IMR-90 (cell line): Measurements from ENCODE around the gene TRMT10B. TPM values are rescaled to one million over a fixed set of nuclear protein-coding genes. Genes with fewer than 3 reads are reported as not detected.

ENCODE experiments used
- ATAC-seq: fragments of 200-7000 bp; cut with Tn5 transposase; 2 replicates; pipeline ENCODE4 v1.9.1; 2020; ENCODE audit warnings: low read depth, mild to moderate bottlenecking, moderate library complexity
- BruUV-seq: library from RNA; stranded (reverse); fragments of 400-500 nt; replicated peaks from 2 replicates; lab custom pipeline; 2021; lab: Mats Ljungman, UMichigan
- CTCF ChIA-PET: fragments of 300-600 bp; formaldehyde crosslinking; extraction: SDS; loops from one replicate; lab custom pipeline; 2021; ENCODE audit warnings: antibody characterized with exemption; lab: Yijun Ruan, JAX
- POLR2A ChIA-PET: fragments of 300-600 bp; sonication (Branson Sonifier 250); formaldehyde crosslinking; loops from one replicate; lab custom pipeline; 2022; ENCODE audit warnings: antibody characterized with exemption; ENCODE audit not compliant: unreplicated experiment; lab: Charles Lee
- DNase-seq: peaks from one replicate; pipeline ENCODE4 v3.0.0; 2013
- H2AFZ ChIP-seq: replicated peaks from 2 replicates; pipeline ENCODE3; 2013; ENCODE audit warnings: low read length, mild to moderate bottlenecking; ENCODE audit not compliant: poor library complexity
- H2AK5ac ChIP-seq: 2 replicates; pipeline ENCODE4 v1.6.1; 2013; ENCODE audit warnings: low read depth, low read length, inconsistent platforms
- H2AK9ac ChIP-seq: replicated peaks from 2 replicates; pipeline ENCODE3; 2013; ENCODE audit warnings: mild to moderate bottlenecking, low read depth, low read length, moderate library complexity; ENCODE audit not compliant: poor library complexity
- H2BK120ac ChIP-seq: 2 replicates; pipeline ENCODE4 v1.6.1; 2013; ENCODE audit warnings: low read depth, low read length, inconsistent platforms
- H2BK15ac ChIP-seq: 3 replicates; pipeline ENCODE4 v1.6.1; 2013; ENCODE audit warnings: low read depth, low read length, inconsistent platforms
- H2BK20ac ChIP-seq: 2 replicates; pipeline ENCODE4 v1.6.1; 2013; ENCODE audit warnings: low read depth, mild to moderate bottlenecking, inconsistent platforms, low read length, moderate library complexity
- H2BK5ac ChIP-seq: 2 replicates; pipeline ENCODE4 v1.6.1; 2013; ENCODE audit warnings: mild to moderate bottlenecking, low read depth, low read length, inconsistent platforms; ENCODE audit not compliant: poor library complexity, severe bottlenecking
- H3K14ac ChIP-seq: replicated peaks from 2 replicates; pipeline ENCODE4 v1.6.1; 2013; ENCODE audit warnings: low read depth, low read length, inconsistent platforms
- H3K18ac ChIP-seq: 2 replicates; pipeline ENCODE4 v1.6.1; 2013; ENCODE audit warnings: low read depth, low read length, control low read depth
- H3K23ac ChIP-seq: 2 replicates; pipeline ENCODE4 v1.6.1; 2013; ENCODE audit warnings: low read depth, low read length, inconsistent platforms
- H3K27ac ChIP-seq: 2 replicates; pipeline ENCODE4 v1.5.1; 2013; ENCODE audit warnings: mild to moderate bottlenecking, control low read depth, low read length; ENCODE audit not compliant: insufficient read depth
- H3K27me3 ChIP-seq: 2 replicates; pipeline ENCODE4 v1.6.1; 2013; ENCODE audit warnings: low read length; ENCODE audit not compliant: control insufficient read depth, insufficient read depth
- H3K36me3 ChIP-seq: 2 replicates; pipeline ENCODE4 v1.6.1; 2013; ENCODE audit warnings: low read length, mixed read lengths; ENCODE audit not compliant: control insufficient read depth, insufficient read depth
- H3K4ac ChIP-seq: 2 replicates; pipeline ENCODE4 v1.6.1; 2013; ENCODE audit warnings: low read depth, low read length, inconsistent platforms
- H3K4me1 ChIP-seq: 2 replicates; pipeline ENCODE4 v1.6.1; 2013; ENCODE audit warnings: low read length, mixed read lengths; ENCODE audit not compliant: control insufficient read depth, insufficient read depth
- H3K4me2 ChIP-seq: 2 replicates; pipeline ENCODE4 v1.6.1; 2013; ENCODE audit warnings: low read depth, mild to moderate bottlenecking, control low read depth, low read length, moderate library complexity
- H3K4me3 ChIP-seq: 2 replicates; pipeline ENCODE4 v1.5.1; 2013; ENCODE audit warnings: low read depth, mild to moderate bottlenecking, control low read depth, low read length, moderate library complexity; ENCODE audit not compliant: insufficient read depth
- H3K56ac ChIP-seq: 2 replicates; pipeline ENCODE4 v1.6.1; 2013; ENCODE audit warnings: low read length, inconsistent platforms; ENCODE audit not compliant: insufficient read depth; ENCODE audit errors: extremely low read depth
- H3K79me1 ChIP-seq, 2 experiments: 2 replicates each; pipeline ENCODE4 v1.6.1; 2013; ENCODE audit warnings: low read length in 2 of 2, inconsistent platforms in 1 of 2, low read depth in 1 of 2
- H3K9ac ChIP-seq: 2 replicates; pipeline ENCODE4 v1.6.1; 2013; ENCODE audit warnings: low read depth, low read length, control low read depth
- H3K9me1 ChIP-seq: 2 replicates; pipeline ENCODE4 v1.6.1; 2013; ENCODE audit warnings: low read length, inconsistent platforms; ENCODE audit not compliant: insufficient read depth
- H3K9me3 ChIP-seq: 2 replicates; pipeline ENCODE4 v1.6.1; 2013; ENCODE audit warnings: low read length; ENCODE audit not compliant: control insufficient read depth, insufficient read depth
- H4K20me1 ChIP-seq: 2 replicates; pipeline ENCODE4 v1.6.1; 2013; ENCODE audit warnings: low read length, inconsistent platforms; ENCODE audit not compliant: insufficient read depth
- H4K5ac ChIP-seq: 2 replicates; pipeline ENCODE4 v1.6.1; 2013; ENCODE audit warnings: mild to moderate bottlenecking, low read depth, low read length, control low read depth
- H4K8ac ChIP-seq, 2 experiments: 2 replicates each; pipeline ENCODE4 v1.6.1; 2013; ENCODE audit warnings: low read depth in 2 of 2, low read length in 2 of 2, control low read depth in 1 of 2, inconsistent platforms in 1 of 2
- H4K91ac ChIP-seq: 2 replicates; pipeline ENCODE4 v1.6.1; 2013; ENCODE audit warnings: low read depth, low read length, inconsistent platforms; ENCODE audit not compliant: insufficient read depth
- CEBPB ChIP-seq: IDR thresholded peaks from 2 replicates; pipeline ENCODE4 v1.6.1; 2012; ENCODE audit warnings: low read depth, low read length, improper control_type of control experiment
- CTCF ChIP-seq: conservative IDR thresholded peaks from 2 replicates; pipeline ENCODE4 v1.5.1; 2012; ENCODE audit warnings: mild to moderate bottlenecking, low read depth, low read length, improper control_type of control experiment
- ELK1 ChIP-seq: fragments of 150-350 bp; IDR thresholded peaks from 2 replicates; pipeline ENCODE4 v1.6.1; 2016; ENCODE audit warnings: low read depth, mild to moderate bottlenecking, low read length, moderate library complexity, borderline replicate concordance
- MAZ ChIP-seq: IDR thresholded peaks from 2 replicates; pipeline ENCODE4 v1.6.1; 2012; ENCODE audit warnings: low read depth, mild to moderate bottlenecking, low read length, improper control_type of control experiment, moderate library complexity, borderline replicate concordance
- NFE2L2 ChIP-seq: fragments of 150-350 bp; IDR thresholded peaks from 2 replicates; pipeline ENCODE4 v1.6.1; 2016; ENCODE audit warnings: low read depth, mild to moderate bottlenecking, low read length
- POLR2A ChIP-seq: IDR thresholded peaks from 2 replicates; pipeline ENCODE4 v1.6.1; 2012; ENCODE audit warnings: mild to moderate bottlenecking, low read depth, low read length
- USF2 ChIP-seq: fragments of 150-350 bp; IDR thresholded peaks from 2 replicates; pipeline ENCODE4 v1.6.1; 2017; ENCODE audit warnings: mild to moderate bottlenecking, antibody characterized with exemption, low read length, low read depth
- WGBS, 2 experiments: methylation state at CpG; one replicate each; pipeline versions ENCODE4 v1.1.5 to v1.1.7; 2013; ENCODE audit warnings: missing lambda C conversion rate in 2 of 2; ENCODE audit not compliant: insufficient read length in 1 of 2; ENCODE audit errors: extremely low coverage in 2 of 2; 5-methylcytosine and 5-hydroxymethylcytosine counted together
- dilution Hi-C: fragments of 300-500 bp; cut with HindIII; formaldehyde crosslinking; loops from one replicate; pipeline ENCODE4 v1.14.3; 2018; ENCODE audit warnings: low sequenced_read_pairs; ENCODE audit not compliant: unreplicated experiment
- in situ Hi-C: fragments of 300-500 bp; cut with MboI; formaldehyde crosslinking; loops from 3 replicates; pipeline ENCODE4 v1.14.3; 2019; ENCODE audit warnings: low sequenced_read_pairs, inconsistent platforms, mixed read lengths
- intact Hi-C: fragments of 100-400 bp; cut with micrococcal nuclease; formaldehyde crosslinking; loops from 2 replicates; pipeline ENCODE4 v1.10.0; 2022
- polyA plus RNA-seq, 3 experiments: library from polyadenylated mRNA; depleted of rRNA; stranded (reverse); fragments of >200 nt; gene quantifications; 2 replicates each; pipeline ENCODE4 v1.2.3, GENCODE V29; 2012; ENCODE audit warnings: low replicate concordance in 1 of 3
- total RNA-seq: library from RNA; depleted of rRNA; stranded (reverse); fragments of >200 nt; gene quantifications from 2 replicates; pipeline ENCODE4 v1.2.3, GENCODE V29; 2012

TRMT10B gene
- total and polyA plus RNA-seq, 2 of the 4 experiments (the other 2 are of a cell fraction), result 2.3 to 4.5 TPM

GRCh38 chr9:37740631-37741328 lies 12.8 kb upstream of the TRMT10B start:
- ChIA-PET CTCF (no interaction called here), POLR2A (no interaction called here)
- Histone ChIP-seq H3K4me1 (no peaks in the 10 kb centered on the region), H3K27ac (no peak overlapping the region), H2BK20ac (no peak overlapping the region), H3K79me1 (no peaks in the 10 kb centered on the region), H3K18ac (no peak overlapping the region), H2AK5ac (no peak overlapping the region), H4K5ac (no peak overlapping the region), H3K4me2 (no peak overlapping the region), H4K91ac (no peak overlapping the region), H3K9ac (no peak overlapping the region), H3K36me3 (no peaks in the 10 kb centered on the region), H3K9me3 (no peaks in the 10 kb centered on the region), H4K8ac (no peak overlapping the region), H2BK5ac (no peak overlapping the region), H2BK15ac (no peak overlapping the region), H2AK9ac (no peak overlapping the region), H4K20me1 (no peaks in the 10 kb centered on the region), H3K4ac (no peak overlapping the region), H3K14ac (no peak overlapping the region), H2BK120ac (no peak overlapping the region), H3K27me3 (peaks cover 36% of the 10 kb centered on the region), H3K4me3 (no peak overlapping the region), H3K9me1 (no peaks in the 10 kb centered on the region), H2AFZ (no peak overlapping the region), H3K23ac (no peak overlapping the region), H3K56ac (no peak overlapping the region)
- DNase-seq (no peak), ATAC-seq (no peak)
- in situ Hi-C loops (no loop called here), intact Hi-C loops (loop anchor here (10.0 kb wide), 1 partner anchor 664 kb away; no protein-coding TSS in a partner anchor), dilution Hi-C loops (no loop called here)
- whole genome bisulfite sequencing, 2 experiments, result 82% methylated on average over 2 of the region's 15 CpGs; no CpG with 5 or more reads in 1 of the 2 experiments
- TF ChIP-seq POLR2A, result no peak
- TF ChIP-seq MAZ, result no peak
- TF ChIP-seq USF2, result no peak
- TF ChIP-seq NFE2L2, result no peak
- TF ChIP-seq CTCF, result no peak
- no peak for TF ChIP-seq ELK1
- no peak for TF ChIP-seq CEBPB
- no TSS peak for BruUV-seq
